Measurements from ENCODE around the gene TUBB1. TPM values are rescaled to one million over a fixed set of nuclear protein-coding genes. Genes with fewer than 3 reads are reported as not detected.

Gene TUBB1
- total and polyA plus RNA-seq, 7 experiments from 2014 or later: 0.14 to 9.5 (median 0.60) TPM; not detected in 3

DNA sequence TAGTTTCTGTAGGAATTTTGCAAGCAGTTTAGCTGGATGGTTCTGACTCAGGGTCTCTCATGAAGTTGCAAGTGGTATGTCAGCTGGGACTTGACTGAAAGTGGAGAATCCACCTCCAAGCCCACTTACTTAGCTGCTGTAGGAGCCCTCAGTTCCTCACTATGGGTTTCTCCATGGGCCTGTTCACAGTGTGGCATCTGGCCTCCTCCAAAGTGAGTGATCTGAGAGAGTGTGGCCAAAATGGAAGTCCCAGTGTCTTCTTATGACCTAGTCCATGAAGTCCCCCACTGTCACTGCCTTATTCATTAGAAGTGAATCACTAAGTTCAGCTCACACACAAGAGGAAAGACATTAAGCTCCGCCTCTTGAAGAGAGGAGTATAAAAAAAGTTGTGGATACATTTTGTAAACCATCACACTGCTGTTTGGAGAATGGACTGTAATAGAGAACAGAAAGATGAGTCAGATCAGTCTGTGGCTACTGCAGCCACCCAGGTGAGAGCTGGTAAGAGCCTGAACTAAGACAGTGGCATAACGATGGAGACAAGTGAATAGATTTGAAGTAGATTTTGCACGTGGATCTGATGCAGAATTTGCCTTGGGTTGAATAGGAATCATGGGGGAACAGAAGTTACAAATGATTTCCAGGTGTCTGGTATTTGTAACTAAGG is 43.0 kb upstream of the TUBB1 start:
- CTCF ChIA-PET: interaction anchor here (0.7 kb wide), 1 partner anchor 333 kb away, joined by 5 read pairs; no protein-coding TSS in a partner anchor
- H3K27me3 Mint-ChIP-seq: peaks cover 0 to 11% (median 0%) of the 10 kb centered on the region in 5 donors
- ATAC-seq (no peak), DNase-seq (peak in 1 of 9 donors; percentile 8)
- Histone ChIP-seq H3K4me3 (ENCODE audit: low read length) (no peak overlapping the region), H3K27me3 (ENCODE audit: control insufficient read depth in 2 of 2, insufficient read depth in 2 of 2, low read length in 2 of 2) (no peaks in the 10 kb centered on the region), H3K9me3 (ENCODE audit: control insufficient read depth in 2 of 3, low read length in 3 of 3) (peaks cover 0 to 7% (median 0%) of the 10 kb centered on the region in 3 experiments), H3K4me1 (ENCODE audit: control insufficient read depth in 2 of 2, insufficient read depth in 2 of 2, low read length in 2 of 2) (no peaks in the 10 kb centered on the region), H3K27ac (ENCODE audit: low read depth, low read length) (no peak overlapping the region), H3K36me3 (ENCODE audit: control insufficient read depth in 2 of 3, insufficient read depth in 3 of 3, low read length in 3 of 3) (peaks cover 0 to 3% (median 0%) of the 10 kb centered on the region in 3 experiments)
- peaks cover 0 to 4% (median 0%) of the 10 kb centered on the region in 7 donors for H3K4me1 Mint-ChIP-seq
- POLR2A ChIA-PET: interaction anchor here (0.7 kb wide), 1 partner anchor 1367 kb away, joined by 3 read pairs; no protein-coding TSS in a partner anchor
- peaks cover 0 to 15% (median 8%) of the 10 kb centered on the region in 5 donors for H3K36me3 Mint-ChIP-seq
- intact Hi-C loops (cut with micrococcal nuclease): no loop called here
- H3K4me3 Mint-ChIP-seq: no peak overlapping the region
- H3K27ac Mint-ChIP-seq: no peak overlapping the region
- H3K9me3 Mint-ChIP-seq: peaks cover 0 to 33% (median 16%) of the 10 kb centered on the region in 11 donors

DNA sequence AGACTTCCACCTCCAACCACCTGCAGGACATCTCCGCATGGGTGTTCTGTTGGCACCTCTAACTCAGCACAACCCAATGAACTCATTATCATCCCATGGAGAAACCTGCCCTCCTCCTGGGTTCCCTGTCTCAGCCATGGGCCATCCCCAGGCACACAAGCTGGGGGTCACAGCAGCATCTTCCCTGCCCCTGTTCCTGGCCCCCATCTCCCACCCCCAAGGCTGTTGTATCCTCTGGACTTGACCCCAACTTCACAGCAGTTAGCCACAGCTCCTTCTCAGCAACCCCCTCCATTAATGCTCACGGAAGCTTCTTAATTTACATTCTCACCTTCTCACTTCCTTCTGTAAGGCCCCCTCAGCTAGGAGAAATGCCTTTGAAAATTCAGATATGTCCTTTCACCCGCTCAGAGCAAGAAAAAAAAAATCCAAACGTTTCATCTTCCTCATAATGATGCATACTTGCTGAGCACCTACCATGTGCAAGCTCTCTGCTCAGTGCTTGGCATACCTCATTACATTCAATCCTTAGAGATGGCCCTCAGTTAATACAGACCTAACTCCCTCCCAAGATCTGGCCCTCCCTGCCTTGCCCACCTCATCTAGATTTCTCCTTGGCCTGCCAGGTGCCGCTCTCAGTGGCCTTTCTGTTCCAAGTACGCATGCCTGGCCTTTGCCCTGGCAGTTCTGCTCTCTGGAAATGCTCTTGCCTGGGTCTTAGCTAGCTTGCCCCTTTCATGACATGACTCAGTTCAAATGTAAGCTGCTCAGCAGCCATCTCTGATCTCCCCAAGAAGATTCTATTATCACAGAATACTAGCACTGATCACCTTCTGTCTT is 40.7 kb upstream of the TUBB1 start:
- intact Hi-C loops (cut with micrococcal nuclease): no loop called here
- Histone ChIP-seq H3K36me3 (ENCODE audit: control insufficient read depth in 2 of 3, insufficient read depth in 3 of 3, low read length in 3 of 3) (peaks cover 0 to 3% (median 0%) of the 10 kb centered on the region in 3 experiments), H3K9me3 (ENCODE audit: control insufficient read depth in 2 of 3, low read length in 3 of 3) (peaks cover 0 to 7% (median 0%) of the 10 kb centered on the region in 3 experiments), H3K27ac (ENCODE audit: low read depth, low read length) (no peak overlapping the region), H3K4me3 (ENCODE audit: low read length) (no peak overlapping the region), H3K27me3 (ENCODE audit: control insufficient read depth in 2 of 2, insufficient read depth in 2 of 2, low read length in 2 of 2) (no peaks in the 10 kb centered on the region), H3K4me1 (ENCODE audit: control insufficient read depth in 2 of 2, insufficient read depth in 2 of 2, low read length in 2 of 2) (peaks cover 11 to 18% of the 10 kb centered on the region in 2 donors)
- POLR2A ChIA-PET: interaction anchor here (0.7 to 1.7 kb wide), 3 partner anchors 8 to 53 kb away, joined by 3 to 4 read pairs (median 3); partner anchors contain the start of gene ATP5F1E
- peak overlapping the region in 6 of 10 donors; percentile 10 to 86 (median 60) for H3K4me3 Mint-ChIP-seq
- H3K36me3 Mint-ChIP-seq: peaks cover 0 to 15% (median 8%) of the 10 kb centered on the region in 5 donors
- H3K27me3 Mint-ChIP-seq: peaks cover 0 to 9% (median 0%) of the 10 kb centered on the region in 5 donors
- no peak for ATAC-seq
- peak overlapping the region in 1 of 9 donors; percentile 43 for H3K27ac Mint-ChIP-seq
- DNase-seq: peak in 1 of 9 donors; percentile 15
- CTCF ChIA-PET: no interaction called here
- peaks cover 0 to 33% (median 16%) of the 10 kb centered on the region in 11 donors for H3K9me3 Mint-ChIP-seq
- peaks cover 10 to 19% (median 17%) of the 10 kb centered on the region in 7 donors for H3K4me1 Mint-ChIP-seq

DNA sequence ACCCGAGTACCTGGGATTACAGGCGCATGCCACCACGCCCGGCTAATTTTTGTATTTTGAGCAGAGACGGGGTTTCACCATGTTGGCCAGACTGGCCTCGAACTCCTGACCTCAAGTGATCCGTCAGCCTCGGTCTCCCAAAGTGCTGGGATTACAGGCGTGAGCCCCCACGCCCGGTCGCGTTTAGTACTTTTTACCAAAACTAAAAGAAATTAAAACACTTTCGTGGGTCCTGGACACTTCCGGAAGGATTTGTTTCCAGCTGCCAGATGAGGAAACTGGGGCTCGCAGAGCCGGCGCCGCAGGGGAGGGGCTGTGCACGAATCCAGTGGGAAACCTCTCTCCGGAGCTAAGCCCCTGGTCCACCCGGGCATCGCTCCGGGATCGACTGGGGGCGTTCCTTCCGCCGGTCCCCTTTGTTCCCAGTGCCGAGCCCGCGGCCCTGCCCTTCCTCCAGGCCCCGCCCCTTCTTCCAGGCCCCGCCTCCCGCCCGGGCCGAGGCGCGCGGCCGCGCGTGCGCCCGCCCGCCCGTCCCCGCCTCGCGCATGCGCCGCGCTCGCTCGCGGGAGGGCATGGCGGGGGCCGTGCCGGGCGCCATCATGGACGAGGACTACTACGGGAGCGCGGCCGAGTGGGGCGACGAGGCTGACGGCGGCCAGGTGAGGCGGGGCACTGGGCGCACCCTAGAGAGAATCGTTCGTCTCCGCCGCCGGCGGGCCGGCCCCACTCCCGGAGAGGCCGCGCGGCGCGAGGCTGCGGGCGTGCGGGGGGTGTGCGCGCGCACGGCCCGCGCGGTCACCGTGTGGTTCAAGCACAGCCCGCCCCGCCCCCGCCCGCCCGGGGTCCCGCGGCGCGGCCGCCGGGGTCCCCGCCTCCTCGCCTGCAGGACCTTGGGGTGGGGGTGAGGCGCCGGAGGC is 38.3 kb upstream of the TUBB1 start, which contains the start of gene NELFCD:
Gene NELFCD, plus strand, starts transcription at position 546 of the 917 bp plus-strand sequence. Its CDS starts 54 bp downstream, at position 600.
- peaks cover 26 to 41% (median 33%) of the 10 kb centered on the region in 7 donors for H3K4me1 Mint-ChIP-seq
- H3K27ac Mint-ChIP-seq: peak within 1 kb of the TSS; percentile 77 to 98 (median 90)
- intact Hi-C loops (cut with micrococcal nuclease): loop anchor here (1.0 to 5.0 kb wide), 10 partner anchors 24 to 674 kb away; partner anchors contain the start of genes ATP5F1E (in 2 of the 2), PRELID3B (in 2 of the 2), VAPB (in 2 of the 2) and RAB22A (in 1 of the 2)
- peaks cover 0 to 13% (median 6%) of the 10 kb centered on the region in 11 donors for H3K9me3 Mint-ChIP-seq
- peaks cover 0 to 2% (median 0%) of the 10 kb centered on the region in 3 experiments for H3K9me3 ChIP-seq (ENCODE audit: control insufficient read depth in 2 of 3, low read length in 3 of 3)
- ChIA-PET POLR2A (interaction anchor here (0.6 to 2.3 kb wide), 8 partner anchors 12 to 223 kb away, joined by 3 to 16 read pairs (median 4); partner anchors contain the start of gene ATP5F1E), CTCF (interaction anchor here (0.6 to 1.4 kb wide), 3 partner anchors 52 to 227 kb away, joined by 3 to 4 read pairs (median 3); no protein-coding TSS in a partner anchor)
- no peaks in the 10 kb centered on the region for H3K27me3 ChIP-seq (ENCODE audit: control insufficient read depth in 2 of 2, insufficient read depth in 2 of 2, low read length in 2 of 2)
- peak within 1 kb of the TSS; percentile 86 to 97 (median 94) for H3K4me3 Mint-ChIP-seq
- peaks cover 24% of the 10 kb centered on the region in 2 donors for H3K4me1 ChIP-seq (ENCODE audit: control insufficient read depth in 2 of 2, insufficient read depth in 2 of 2, low read length in 2 of 2)
- peaks cover 0 to 8% (median 4%) of the 10 kb centered on the region in 5 donors for H3K36me3 Mint-ChIP-seq
- H3K36me3 ChIP-seq (ENCODE audit: control insufficient read depth in 2 of 3, insufficient read depth in 3 of 3, low read length in 3 of 3): peaks cover 0 to 6% (median 0%) of the 10 kb centered on the region in 3 experiments
- peak within 1 kb of the TSS; percentile 88 for H3K27ac ChIP-seq (ENCODE audit: low read depth, low read length)
- peak; percentile 78 to 96 (median 88) for DNase-seq
- peaks cover 0 to 9% (median 0%) of the 10 kb centered on the region in 5 donors for H3K27me3 Mint-ChIP-seq
- peak; percentile 97 for ATAC-seq
- H3K4me3 ChIP-seq (ENCODE audit: low read length): peak within 1 kb of the TSS; percentile 91

DNA sequence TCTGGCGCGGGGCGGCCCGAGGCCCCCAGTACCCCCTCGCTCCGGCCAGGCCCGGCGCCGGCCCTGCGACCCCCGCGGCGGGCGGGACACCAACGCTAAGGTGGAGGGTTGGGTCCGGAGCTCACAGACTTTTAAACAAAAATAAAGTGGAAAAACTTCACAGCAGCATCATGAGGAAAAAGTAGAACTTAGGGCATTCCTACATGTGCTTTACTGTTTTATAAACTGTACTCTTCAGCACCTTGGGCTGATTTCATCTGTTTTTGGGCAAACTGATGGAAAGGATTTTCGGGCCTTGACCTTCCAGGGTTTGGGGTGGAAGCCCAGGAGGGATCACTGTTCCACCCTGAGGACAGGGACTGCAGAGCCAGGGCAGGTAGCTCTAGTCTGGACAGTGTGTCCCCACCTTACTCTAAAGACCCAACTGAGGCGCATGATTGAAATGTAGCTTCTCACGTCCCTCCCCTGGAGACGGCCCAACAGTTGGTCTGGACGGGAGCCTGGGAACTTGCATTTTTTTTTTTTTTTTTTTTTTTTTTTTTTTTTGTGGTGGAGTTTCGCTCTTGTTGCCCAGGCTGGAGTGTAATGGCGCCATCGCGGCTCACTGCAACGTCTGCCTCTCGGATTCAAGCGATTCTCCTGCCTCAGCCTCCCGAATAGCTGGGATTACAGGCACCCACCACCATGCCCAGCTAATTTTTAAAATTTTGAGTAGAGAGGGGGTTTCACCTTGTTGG is 37.4 kb upstream of the TUBB1 start:
- Histone ChIP-seq H3K4me3 (ENCODE audit: low read length) (peak overlapping the region; percentile 75), H3K9me3 (ENCODE audit: control insufficient read depth in 2 of 3, low read length in 3 of 3) (no peaks in the 10 kb centered on the region), H3K27ac (ENCODE audit: low read depth, low read length) (peak overlapping the region; percentile 88), H3K27me3 (ENCODE audit: control insufficient read depth in 2 of 2, insufficient read depth in 2 of 2, low read length in 2 of 2) (no peaks in the 10 kb centered on the region), H3K4me1 (ENCODE audit: control insufficient read depth in 2 of 2, insufficient read depth in 2 of 2, low read length in 2 of 2) (peaks cover 24% of the 10 kb centered on the region in 2 donors), H3K36me3 (ENCODE audit: control insufficient read depth in 2 of 3, insufficient read depth in 3 of 3, low read length in 3 of 3) (peaks cover 0 to 15% (median 1%) of the 10 kb centered on the region in 3 experiments)
- intact Hi-C loops (cut with micrococcal nuclease): loop anchor here (1.0 to 5.0 kb wide), 11 partner anchors 23 to 674 kb away; partner anchors contain the start of genes ATP5F1E (in 2 of the 2), PRELID3B (in 2 of the 2), VAPB (in 2 of the 2) and RAB22A (in 1 of the 2)
- Mint-ChIP-seq H3K4me3 (peak overlapping the region; percentile 86 to 97 (median 94)), H3K27me3 (peaks cover 0 to 9% (median 0%) of the 10 kb centered on the region in 5 donors), H3K4me1 (peaks cover 26 to 45% (median 35%) of the 10 kb centered on the region in 7 donors), H3K27ac (peak overlapping the region; percentile 77 to 98 (median 90)), H3K36me3 (peaks cover 0 to 8% (median 3%) of the 10 kb centered on the region in 5 donors), H3K9me3 (peaks cover 0 to 5% (median 1%) of the 10 kb centered on the region in 11 donors)
- ATAC-seq (no peak), DNase-seq (peak in 5 of 9 donors; percentile 19 to 28 (median 24))
- ChIA-PET POLR2A (interaction anchor here (0.6 to 2.3 kb wide), 8 partner anchors 12 to 222 kb away, joined by 3 to 16 read pairs (median 4); partner anchors contain the start of gene ATP5F1E), CTCF (interaction anchor here (0.6 to 1.4 kb wide), 6 partner anchors 51 to 271 kb away, joined by 3 to 4 read pairs (median 3); no protein-coding TSS in a partner anchor)
